ENCODE measurements around the gene CACNA1D.

Gene CACNA1D

GRCh38 chr3:53799338-53799865 lies 305.0 kb downstream of the CACNA1D start:
- no peak for DNase-seq

DNA sequence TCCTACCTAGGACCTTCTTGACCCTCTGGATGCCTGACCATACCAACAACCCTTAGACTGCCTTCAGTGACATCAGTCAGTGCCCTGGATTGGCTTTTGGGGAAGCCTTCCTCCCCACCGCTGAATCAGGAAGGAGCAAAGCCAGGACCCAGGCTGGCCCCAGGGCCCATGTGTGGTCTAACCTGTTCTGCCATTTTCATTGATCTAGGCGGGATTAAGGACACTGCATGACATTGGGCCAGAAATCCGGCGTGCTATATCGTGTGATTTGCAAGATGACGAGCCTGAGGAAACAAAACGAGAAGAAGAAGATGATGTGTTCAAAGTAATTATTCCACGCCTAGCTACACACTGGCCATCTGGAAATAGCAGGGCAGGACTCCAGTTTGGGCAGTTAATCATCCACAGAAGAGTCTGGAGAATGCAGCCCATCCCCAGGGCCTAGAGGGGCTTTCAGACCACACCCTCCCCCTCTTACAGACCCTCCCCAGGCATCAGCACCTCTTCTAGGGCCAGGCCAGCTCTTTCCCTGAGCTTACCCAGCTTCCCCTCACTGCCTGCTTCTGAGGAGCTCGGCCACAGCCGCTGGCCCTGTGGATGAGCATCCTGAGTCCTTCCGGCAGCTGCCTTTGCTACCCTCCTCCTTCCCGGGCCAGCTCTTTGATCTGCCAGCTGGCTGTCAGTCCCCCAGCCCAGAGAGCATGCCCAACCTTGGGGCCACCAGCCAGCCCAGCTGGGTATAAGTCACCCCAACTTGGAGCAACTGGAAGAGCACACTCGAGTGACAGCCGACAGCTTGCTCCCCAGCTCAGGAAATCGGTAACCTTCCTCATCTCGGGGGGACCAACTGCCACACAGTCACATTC lies 305.9 kb downstream of the CACNA1D start:
- DNase-seq: no peak

GRCh38 chr3:53801319-53801718 lies 306.9 kb downstream of the CACNA1D start:
- no peak for DNase-seq

GRCh38 chr3:53802256-53802880 lies 308.0 kb downstream of the CACNA1D start:
- DNase-seq: no peak

DNA sequence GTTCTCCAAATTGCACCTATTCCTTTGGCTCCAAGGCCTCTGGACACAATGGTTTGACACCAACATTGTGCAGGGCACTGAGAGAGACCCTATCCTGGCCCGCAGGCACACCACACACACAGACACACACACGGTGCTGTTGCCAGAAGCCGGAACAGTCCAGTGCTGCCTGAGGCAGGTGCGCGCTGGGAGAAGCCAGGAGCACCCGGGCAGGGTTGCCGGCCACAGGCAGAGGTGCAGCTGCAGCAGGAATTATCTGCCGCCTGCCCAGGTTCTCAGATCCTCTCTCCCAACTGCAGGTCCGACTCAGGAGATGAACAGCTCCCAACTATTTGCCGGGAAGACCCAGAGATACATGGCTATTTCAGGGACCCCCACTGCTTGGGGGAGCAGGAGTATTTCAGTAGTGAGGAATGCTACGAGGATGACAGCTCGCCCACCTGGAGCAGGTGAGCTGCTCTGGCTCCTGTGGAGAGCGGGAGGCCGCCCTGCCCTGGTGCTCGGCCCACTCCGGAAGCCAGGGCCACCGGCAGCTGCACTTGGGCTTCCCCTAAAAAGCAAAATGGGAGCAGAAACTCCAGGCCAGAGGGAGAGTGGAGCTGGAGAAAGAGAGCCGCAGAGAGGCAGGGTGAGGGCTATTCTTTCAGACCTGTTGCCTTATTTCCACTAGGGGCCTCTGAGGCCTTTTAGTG lies 308.9 kb downstream of the CACNA1D start:
- DNase-seq: no peak

GRCh38 chr3:53803816-53804695 lies 309.6 kb downstream of the CACNA1D start:
- DNase-seq: no peak

DNA sequence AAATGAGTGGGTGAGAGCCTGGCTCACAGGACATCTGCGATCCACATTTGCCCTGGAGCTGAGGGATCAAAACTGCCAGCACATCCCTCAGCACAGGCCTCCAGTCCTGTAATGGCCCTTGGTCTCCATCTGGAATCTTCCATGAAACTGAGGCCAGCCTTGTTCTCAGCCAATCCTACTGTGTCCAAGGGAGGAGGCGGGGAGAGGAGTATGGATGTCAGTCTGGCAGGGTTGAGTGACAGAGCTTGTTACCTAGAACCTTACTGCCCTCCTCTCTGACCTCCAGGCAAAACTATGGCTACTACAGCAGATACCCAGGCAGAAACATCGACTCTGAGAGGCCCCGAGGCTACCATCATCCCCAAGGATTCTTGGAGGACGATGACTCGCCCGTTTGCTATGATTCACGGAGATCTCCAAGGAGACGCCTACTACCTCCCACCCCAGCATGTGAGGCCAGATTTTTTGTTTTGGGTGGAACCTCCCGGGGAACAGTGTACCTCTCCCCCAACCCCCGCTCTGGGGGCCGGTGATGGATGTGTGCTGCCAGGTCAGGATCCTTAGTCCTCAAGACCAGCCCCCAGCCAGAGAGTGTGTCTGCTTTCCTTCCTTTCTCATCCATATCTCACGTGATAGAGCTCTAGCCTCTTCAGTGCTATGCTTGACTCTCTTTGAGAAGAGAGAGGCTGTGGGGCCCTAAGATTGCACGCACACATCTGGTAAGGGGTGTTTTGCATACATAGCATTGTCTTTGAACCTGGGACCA lies 310.5 kb downstream of the CACNA1D start:
- DNase-seq: no peak

DNA sequence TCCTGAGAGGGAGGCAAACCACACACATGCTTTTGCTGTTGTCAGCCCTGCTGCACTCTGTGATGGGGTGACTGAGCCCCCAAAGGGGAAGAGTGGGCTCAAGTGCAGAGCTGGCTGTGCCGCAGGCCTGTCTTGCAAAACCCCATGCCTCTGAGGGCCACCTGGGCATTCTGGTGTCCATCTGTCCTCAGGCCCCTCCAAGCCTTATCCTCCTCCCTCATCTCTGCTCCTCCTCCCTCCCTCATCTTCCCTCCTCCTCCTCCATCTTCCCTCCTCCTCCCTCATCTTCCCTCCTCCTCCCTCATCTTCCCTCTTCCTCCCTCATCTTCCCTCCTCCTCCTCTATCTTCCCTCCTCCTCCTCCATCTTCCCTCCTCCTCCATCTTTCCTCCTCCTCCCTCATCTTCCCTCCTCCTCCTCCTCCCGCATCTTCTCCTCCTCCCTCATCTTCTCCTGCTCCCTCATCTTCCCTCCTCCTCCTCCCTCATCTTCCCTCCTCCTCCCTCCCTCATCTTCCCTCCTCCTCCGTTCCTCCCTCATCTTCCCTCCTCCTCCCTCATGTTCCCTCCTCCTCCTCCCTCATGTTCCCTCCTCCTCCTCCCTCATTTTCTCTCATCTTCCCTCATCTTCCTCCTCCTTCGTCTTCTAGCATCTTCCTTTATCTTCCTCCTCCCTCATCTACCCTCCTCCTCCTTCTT lies 311.2 kb downstream of the CACNA1D start:
- no peak for DNase-seq

- DNase-seq: no peak
These were observed 312.0 kb downstream of the CACNA1D start for GRCh38 chr3:53806182-53807116.

DNA sequence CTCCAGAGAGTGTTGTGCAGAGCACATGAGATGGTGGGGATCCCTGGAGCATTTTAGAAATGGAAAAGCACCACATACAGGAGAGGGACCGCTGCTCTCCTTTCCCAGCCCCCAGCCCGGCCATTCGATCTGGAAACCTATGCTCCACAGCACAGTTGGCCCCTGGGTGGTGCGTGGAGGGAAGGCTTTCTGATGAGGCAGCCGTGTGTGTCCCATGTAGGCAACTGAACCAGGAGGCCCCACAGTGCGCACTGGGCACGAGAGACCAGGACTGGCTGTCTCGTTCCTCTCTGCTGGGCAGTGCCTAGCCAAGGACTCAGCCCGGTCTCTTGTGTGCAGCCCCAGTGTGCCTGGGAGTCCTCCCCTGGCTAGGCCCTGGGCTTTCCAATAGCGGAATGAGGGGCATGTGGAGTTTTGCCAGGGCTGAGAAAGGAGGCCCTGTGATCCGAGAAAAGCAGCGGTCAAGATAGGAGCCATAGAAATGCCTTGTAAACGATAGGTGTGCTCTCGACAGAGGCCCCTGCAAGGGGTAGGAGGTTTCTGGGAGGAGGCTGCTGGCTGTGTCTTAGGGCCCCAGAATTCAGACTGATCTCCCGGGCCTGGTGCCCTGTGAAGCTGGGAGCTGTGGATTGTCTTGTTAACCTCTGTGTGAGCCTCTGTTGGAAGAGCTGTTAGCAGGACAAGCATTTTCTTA lies 312.9 kb downstream of the CACNA1D start:
- DNase-seq: no peak

GRCh38 chr3:53808496-53808895 lies 314.1 kb downstream of the CACNA1D start:
- DNase-seq: no peak

DNA sequence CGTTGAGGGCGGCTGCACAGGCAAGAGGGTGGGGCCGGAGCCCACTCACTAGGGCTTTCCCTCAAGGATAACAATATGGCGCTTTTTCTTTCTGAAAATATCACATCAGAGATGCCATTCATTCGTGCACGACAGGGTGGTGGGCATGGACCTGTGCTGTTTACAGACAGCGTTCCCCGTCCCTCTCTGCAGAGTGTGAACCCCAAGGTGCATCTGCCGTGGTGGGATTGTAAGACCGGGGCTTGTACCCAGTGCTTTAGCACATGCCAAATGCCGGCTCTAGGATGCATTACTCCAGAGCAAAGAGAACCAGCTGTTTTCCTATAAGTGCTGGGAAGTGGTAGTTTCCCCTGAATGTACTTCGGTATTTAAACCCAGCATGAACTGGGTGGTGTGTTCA lies 314.9 kb downstream of the CACNA1D start:
- DNase-seq: no peak

DNA sequence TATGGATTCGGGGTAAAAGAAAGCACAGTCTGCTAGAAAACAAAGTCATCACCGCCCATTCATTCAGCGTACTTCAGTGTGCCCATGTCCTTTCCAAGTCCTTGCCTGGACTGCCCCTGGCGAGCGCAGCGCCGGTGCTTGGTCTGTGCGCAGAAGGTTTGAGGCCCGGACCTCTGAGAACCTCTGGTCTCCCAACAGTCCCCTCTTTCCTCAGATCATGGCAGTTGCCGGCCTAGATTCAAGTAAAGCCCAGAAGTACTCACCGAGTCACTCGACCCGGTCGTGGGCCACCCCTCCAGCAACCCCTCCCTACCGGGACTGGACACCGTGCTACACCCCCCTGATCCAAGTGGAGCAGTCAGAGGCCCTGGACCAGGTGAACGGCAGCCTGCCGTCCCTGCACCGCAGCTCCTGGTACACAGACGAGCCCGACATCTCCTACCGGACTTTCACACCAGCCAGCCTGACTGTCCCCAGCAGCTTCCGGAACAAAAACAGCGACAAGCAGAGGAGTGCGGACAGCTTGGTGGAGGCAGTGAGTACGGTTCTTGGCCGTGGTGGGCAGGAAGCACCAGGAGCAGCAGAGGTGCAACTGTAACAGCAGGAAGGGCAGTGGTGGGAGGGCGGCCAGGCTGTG lies 315.5 kb downstream of the CACNA1D start:
- DNase-seq: no peak

DNA sequence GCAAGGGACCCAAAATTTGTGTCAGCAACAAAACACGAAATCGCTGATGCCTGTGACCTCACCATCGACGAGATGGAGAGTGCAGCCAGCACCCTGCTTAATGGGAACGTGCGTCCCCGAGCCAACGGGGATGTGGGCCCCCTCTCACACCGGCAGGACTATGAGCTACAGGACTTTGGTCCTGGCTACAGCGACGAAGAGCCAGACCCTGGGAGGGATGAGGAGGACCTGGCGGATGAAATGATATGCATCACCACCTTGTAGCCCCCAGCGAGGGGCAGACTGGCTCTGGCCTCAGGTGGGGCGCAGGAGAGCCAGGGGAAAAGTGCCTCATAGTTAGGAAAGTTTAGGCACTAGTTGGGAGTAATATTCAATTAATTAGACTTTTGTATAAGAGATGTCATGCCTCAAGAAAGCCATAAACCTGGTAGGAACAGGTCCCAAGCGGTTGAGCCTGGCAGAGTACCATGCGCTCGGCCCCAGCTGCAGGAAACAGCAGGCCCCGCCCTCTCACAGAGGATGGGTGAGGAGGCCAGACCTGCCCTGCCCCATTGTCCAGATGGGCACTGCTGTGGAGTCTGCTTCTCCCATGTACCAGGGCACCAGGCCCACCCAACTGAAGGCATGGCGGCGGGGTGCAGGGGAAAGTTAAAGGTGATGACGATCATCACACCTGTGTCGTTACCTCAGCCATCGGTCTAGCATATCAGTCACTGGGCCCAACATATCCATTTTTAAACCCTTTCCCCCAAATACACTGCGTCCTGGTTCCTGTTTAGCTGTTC lies 316.9 kb downstream of the CACNA1D start:
- no peak for DNase-seq

DNA sequence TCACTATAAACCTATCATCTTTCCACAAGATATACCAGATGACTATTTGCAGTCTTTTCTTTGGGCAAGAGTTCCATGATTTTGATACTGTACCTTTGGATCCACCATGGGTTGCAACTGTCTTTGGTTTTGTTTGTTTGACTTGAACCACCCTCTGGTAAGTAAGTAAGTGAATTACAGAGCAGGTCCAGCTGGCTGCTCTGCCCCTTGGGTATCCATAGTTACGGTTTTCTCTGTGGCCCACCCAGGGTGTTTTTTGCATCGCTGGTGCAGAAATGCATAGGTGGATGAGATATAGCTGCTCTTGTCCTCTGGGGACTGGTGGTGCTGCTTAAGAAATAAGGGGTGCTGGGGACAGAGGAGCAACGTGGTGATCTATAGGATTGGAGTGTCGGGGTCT lies 318.0 kb downstream of the CACNA1D start:
- no peak for DNase-seq

DNA sequence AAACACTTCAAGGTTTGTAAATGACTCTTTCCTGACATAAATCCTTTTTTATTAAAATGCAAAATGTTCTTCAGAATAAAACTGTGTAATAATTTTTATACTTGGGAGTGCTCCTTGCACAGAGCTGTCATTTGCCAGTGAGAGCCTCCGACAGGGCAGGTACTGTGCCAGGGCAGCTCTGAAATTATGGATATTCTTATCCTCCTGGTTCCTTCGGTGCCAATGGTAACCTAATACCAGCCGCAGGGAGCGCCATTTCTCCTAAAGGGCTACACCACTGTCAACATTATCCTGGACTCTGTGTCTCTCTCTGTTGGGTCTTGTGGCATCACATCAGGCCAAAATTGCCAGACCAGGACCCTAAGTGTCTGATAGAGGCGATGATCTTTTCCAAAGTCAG lies 318.8 kb downstream of the CACNA1D start:
- DNase-seq: no peak

- no peak for DNase-seq
These were observed 319.5 kb downstream of the CACNA1D start for GRCh38 chr3:53813876-53814275.

DNA sequence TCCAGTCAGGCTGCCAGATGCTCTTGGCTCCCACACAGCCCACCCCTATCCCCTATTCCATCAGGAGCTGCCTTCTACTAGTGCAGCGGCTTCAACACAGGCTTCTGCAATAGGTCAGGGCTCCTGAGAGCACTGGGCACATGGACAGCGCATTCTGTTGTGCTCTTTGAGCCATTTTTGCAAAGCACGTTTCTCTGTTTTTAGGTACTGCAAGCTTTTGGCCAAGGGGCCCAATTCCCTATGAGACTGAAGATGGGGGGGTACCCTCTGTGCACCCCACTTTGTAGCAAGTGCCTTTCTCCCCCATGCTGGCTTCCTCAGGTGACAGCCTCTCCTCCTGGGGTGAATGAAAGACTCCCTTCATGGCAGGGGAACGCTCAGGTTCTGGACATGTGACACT lies 320.7 kb downstream of the CACNA1D start:
- DNase-seq: no peak

Data from NCI-H1694 (cell line).